Subcutaneous abdominal adipose tissue (tissue), 5 donors: Measurements from ENCODE around the gene IL4R.

Experiments
- H3K27ac ChIP-seq: one replicate; pipeline ENCODE4 v1.7.0; 2013; ENCODE audit warnings: low read depth, mild to moderate bottlenecking, inconsistent platforms, low read length, moderate library complexity
- H3K27me3 ChIP-seq, 5 donors: one replicate each; pipeline ENCODE4 v1.7.0; 2013; ENCODE audit warnings: low read length in 5 of 5, inconsistent platforms in 1 of 5; ENCODE audit not compliant: control insufficient read depth in 5 of 5, insufficient read depth in 4 of 5
- H3K36me3 ChIP-seq, 5 donors: one replicate each; pipeline ENCODE4 v1.7.0; 2013; ENCODE audit warnings: low read length in 5 of 5; ENCODE audit not compliant: control insufficient read depth in 5 of 5, insufficient read depth in 5 of 5
- H3K4me1 ChIP-seq, 5 donors: one replicate each; pipeline ENCODE4 v1.7.0; 2013; ENCODE audit warnings: low read length in 5 of 5, mild to moderate bottlenecking in 3 of 5, moderate library complexity in 1 of 5; ENCODE audit not compliant: control insufficient read depth in 5 of 5, insufficient read depth in 5 of 5
- H3K4me3 ChIP-seq, 5 donors: one replicate each; pipeline ENCODE4 v1.7.0; 2013; ENCODE audit warnings: low read length in 5 of 5, low read depth in 1 of 5
- H3K9ac ChIP-seq, 5 donors: one replicate each; pipeline ENCODE4 v1.7.0; 2013; ENCODE audit warnings: low read length in 5 of 5, mild to moderate bottlenecking in 4 of 5, moderate library complexity in 3 of 5
- H3K9me3 ChIP-seq, 5 donors: one replicate each; pipeline ENCODE4 v1.7.0; 2013; ENCODE audit warnings: low read length in 5 of 5; ENCODE audit not compliant: control insufficient read depth in 5 of 5
- donor health status: healthy.
- donor health status: healthy.
- donor health status: healthy.
- donor health status: healthy.
- donor health status: healthy.

Gene IL4R

GRCh38 chr16:27319257-27319965, 5.6 kb downstream of the IL4R start:
- Histone ChIP-seq H3K36me3 (peaks cover 0 to 4% (median 0%) of the 10 kb centered on the region in 5 donors), H3K27ac (no peak overlapping the region), H3K4me3 (no peak overlapping the region), H3K9me3 (no peaks in the 10 kb centered on the region), H3K27me3 (peaks cover 0 to 5% (median 2%) of the 10 kb centered on the region in 5 donors), H3K9ac (no peak overlapping the region), H3K4me1 (peaks cover 8 to 60% (median 30%) of the 10 kb centered on the region in 5 donors)

DNA sequence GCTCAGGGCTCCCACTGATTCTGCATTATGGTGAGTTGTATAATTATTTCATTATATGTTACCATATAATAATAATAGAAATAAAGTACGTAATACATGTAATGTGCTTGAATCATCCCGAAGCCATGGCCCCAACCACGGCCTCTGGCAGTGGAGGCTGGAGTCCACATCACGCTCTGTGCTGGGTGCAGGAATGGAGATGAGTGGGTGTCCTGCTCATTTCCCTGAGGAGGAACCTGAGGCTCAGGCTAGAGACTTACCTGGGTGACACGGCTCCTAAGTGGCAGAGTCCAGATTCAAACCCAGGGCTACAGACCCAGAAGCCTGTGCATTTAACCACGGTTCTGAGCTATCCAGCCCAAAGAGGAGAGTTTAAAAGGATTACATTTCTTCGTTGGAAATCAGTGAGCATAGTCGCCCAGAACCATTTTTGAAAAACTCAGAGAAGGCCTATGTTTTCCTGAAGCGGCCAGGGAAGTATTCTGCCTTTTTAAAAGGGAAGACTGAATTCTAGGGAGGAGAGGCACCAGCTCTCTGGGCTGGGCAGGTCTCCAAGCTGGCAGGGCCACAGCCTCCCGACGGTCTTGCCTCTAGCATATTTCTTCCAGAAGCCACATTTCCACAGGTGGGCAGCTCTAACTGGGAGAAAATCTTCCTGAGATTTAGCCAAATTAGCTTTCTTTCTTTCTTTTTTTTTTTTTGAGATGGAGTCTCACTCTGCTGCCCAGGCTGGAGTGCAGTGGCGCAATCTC, 6.7 kb downstream of the IL4R start:
- Histone ChIP-seq H3K9me3 (no peaks in the 10 kb centered on the region), H3K4me1 (peaks cover 5 to 56% (median 19%) of the 10 kb centered on the region in 5 donors), H3K27ac (no peak overlapping the region), H3K27me3 (peaks cover 0 to 2% (median 0%) of the 10 kb centered on the region in 5 donors), H3K4me3 (no peak overlapping the region), H3K9ac (no peak overlapping the region), H3K36me3 (peaks cover 0 to 4% (median 0%) of the 10 kb centered on the region in 5 donors)

- peak overlapping the region; percentile 11 for H3K27ac ChIP-seq
- peaks cover 0 to 4% (median 0%) of the 10 kb centered on the region in 5 donors for H3K36me3 ChIP-seq
- H3K4me1 ChIP-seq: peaks cover 2 to 53% (median 17%) of the 10 kb centered on the region in 5 donors
- no peaks in the 10 kb centered on the region for H3K9me3 ChIP-seq
- no peak overlapping the region for H3K9ac ChIP-seq
- H3K27me3 ChIP-seq: peaks cover 0 to under 1% (median 0%) of the 10 kb centered on the region in 5 donors
- H3K4me3 ChIP-seq: no peak overlapping the region
Observed at GRCh38 chr16:27321013-27321915, 7.5 kb downstream of the IL4R start.

- peaks cover 0 to 4% (median 0%) of the 10 kb centered on the region in 5 donors for H3K36me3 ChIP-seq
- no peak overlapping the region for H3K4me3 ChIP-seq
- peaks cover 8 to 52% (median 26%) of the 10 kb centered on the region in 5 donors for H3K4me1 ChIP-seq
- H3K27ac ChIP-seq: no peak overlapping the region
- H3K27me3 ChIP-seq: no peaks in the 10 kb centered on the region
- no peak overlapping the region for H3K9ac ChIP-seq
- no peaks in the 10 kb centered on the region for H3K9me3 ChIP-seq
Observed at GRCh38 chr16:27322858-27323780, 9.3 kb downstream of the IL4R start.

DNA sequence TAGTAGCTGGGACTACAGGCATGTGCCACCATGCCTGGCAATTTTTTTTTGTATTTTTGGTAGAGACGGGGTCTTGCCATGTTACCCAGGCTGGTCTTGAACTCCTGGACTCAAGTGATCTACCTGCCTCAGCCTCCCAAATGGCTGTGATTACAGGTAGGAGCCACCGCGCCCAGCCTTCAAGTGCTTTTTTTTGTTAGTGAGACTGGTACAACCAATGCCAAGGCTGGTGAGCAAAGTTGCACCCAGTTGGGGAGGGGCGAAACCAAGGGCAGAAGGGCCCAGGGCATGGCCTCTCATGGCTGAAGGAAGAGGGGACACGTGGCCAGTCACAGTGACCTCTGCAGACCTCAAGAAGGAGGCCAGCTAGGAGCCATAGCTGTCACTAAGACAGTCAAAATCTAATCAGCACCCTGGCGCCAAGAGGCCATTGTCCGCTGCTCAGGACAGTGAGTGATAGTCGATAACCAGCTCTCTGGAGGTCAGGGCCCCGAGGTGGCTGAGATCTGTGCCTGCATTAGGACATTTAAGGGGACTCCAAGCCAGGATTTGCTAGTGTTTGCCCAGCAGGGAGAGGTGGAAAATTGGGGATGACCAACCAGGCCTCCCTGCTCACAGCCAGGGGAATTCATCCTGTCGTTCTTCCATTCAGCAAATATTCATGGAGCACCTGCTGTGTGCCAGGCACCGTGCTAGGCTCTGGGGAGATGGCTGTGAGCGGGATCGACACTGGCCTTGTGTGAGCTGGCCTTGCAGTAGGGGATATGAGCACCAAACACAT, 10.2 kb downstream of the IL4R start:
- Histone ChIP-seq H3K36me3 (peaks cover 0 to 4% (median 0%) of the 10 kb centered on the region in 5 donors), H3K27me3 (no peaks in the 10 kb centered on the region), H3K27ac (no peak overlapping the region), H3K4me1 (peaks cover 8 to 51% (median 23%) of the 10 kb centered on the region in 5 donors), H3K4me3 (no peak overlapping the region), H3K9ac (no peak overlapping the region), H3K9me3 (no peaks in the 10 kb centered on the region)

GRCh38 chr16:27324851-27325301, 11.1 kb downstream of the IL4R start:
- Histone ChIP-seq H3K27me3 (no peaks in the 10 kb centered on the region), H3K4me3 (no peak overlapping the region), H3K36me3 (no peaks in the 10 kb centered on the region), H3K4me1 (peaks cover 8 to 48% (median 23%) of the 10 kb centered on the region in 5 donors), H3K9me3 (no peaks in the 10 kb centered on the region), H3K9ac (no peak overlapping the region), H3K27ac (no peak overlapping the region)

DNA sequence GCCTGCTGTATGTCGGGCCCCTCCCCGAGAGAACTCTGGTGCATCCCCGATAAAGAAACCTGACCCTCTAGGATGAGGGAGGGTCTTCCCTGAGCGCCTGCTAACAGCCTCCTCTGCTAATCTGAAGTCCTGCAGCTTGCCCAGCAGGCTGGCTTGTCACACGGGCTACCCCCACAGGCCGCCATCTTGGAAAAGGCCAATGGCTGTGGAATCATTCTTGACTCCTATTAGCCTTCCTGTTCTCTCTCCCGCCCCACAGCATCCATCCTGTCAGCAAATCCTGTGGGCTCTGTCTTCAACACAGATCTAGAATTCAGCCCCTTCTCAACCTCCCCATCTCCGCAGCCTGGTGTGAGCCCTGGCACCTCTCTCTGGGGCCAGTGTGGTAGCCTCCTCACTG, 12.0 kb downstream of the IL4R start:
- Histone ChIP-seq H3K9ac (no peak overlapping the region), H3K27ac (peak overlapping the region; percentile 88), H3K4me1 (peaks cover 11 to 49% (median 28%) of the 10 kb centered on the region in 5 donors), H3K36me3 (peaks cover 0 to under 1% (median 0%) of the 10 kb centered on the region in 5 donors), H3K9me3 (no peaks in the 10 kb centered on the region), H3K27me3 (no peaks in the 10 kb centered on the region), H3K4me3 (no peak overlapping the region)

DNA sequence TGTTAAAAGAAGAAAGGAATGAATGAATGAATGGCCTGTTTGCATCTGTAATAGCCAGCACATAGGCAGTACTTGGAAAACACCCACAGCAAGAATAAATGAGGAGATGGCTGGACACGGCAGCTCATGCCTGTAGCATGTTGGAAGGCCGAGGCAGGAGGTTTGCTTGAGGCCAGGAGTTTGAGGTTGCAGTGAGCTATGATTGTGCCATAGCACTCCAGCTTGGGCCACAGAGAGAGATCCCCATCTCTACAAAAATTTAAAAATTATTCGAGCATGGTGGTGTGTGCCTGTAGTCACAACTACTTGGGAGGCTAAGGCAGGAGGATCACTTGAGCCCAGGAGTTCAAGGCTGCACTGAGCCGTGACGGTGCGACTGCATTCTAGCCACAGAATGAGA, 12.5 kb downstream of the IL4R start:
- peaks cover 14 to 54% (median 34%) of the 10 kb centered on the region in 5 donors for H3K4me1 ChIP-seq
- peak overlapping the region in 2 of 5 donors; percentile 3 to 51 for H3K9ac ChIP-seq
- H3K36me3 ChIP-seq: peaks cover 0 to 5% (median 0%) of the 10 kb centered on the region in 5 donors
- H3K27ac ChIP-seq: peak overlapping the region; percentile 88
- H3K27me3 ChIP-seq: no peaks in the 10 kb centered on the region
- no peaks in the 10 kb centered on the region for H3K9me3 ChIP-seq
- H3K4me3 ChIP-seq: no peak overlapping the region
